HEK293 (cell line): ENCODE results near the gene CAND1.

Experiments
- MZF1 ChIP-seq: fragments of 450-650 bp; formaldehyde crosslinking; IDR thresholded peaks from 2 replicates; pipeline ENCODE4 v1.5.1; 2017; ENCODE audit warnings: missing biosample characterization, missing genetic modification characterization, borderline replicate concordance
- SP7 ChIP-seq: fragments of 450-650 bp; formaldehyde crosslinking; IDR thresholded peaks from 2 replicates; pipeline ENCODE4 v1.5.1; 2016; ENCODE audit warnings: missing biosample characterization, missing genetic modification characterization
- TCF7L2 ChIP-seq: IDR thresholded peaks from 2 replicates; pipeline ENCODE4 v1.6.1; 2011; ENCODE audit warnings: low read depth, mild to moderate bottlenecking, inconsistent platforms, low read length, moderate library complexity, borderline replicate concordance
- ZNF114 ChIP-seq: fragments of 450-650 bp; formaldehyde crosslinking; IDR thresholded peaks from 2 replicates; pipeline ENCODE4 v1.5.0; 2017; ENCODE audit warnings: missing biosample characterization, missing genetic modification characterization
- ZNF24 ChIP-seq: fragments of 450-650 bp; formaldehyde crosslinking; IDR thresholded peaks from 2 replicates; pipeline ENCODE4 v1.5.1; 2016; ENCODE audit warnings: missing biosample characterization, missing genetic modification characterization
- ZNF274 ChIP-seq, 2 experiments: fragments of 200-500 bp in 1 of 2; fragments of 450-650 bp in 1 of 2; sonication (Bioruptor generic) in 1 of 2; formaldehyde crosslinking in 1 of 2; IDR thresholded peaks; 2 replicates each; pipeline versions ENCODE4 v1.5.1 to v1.6.1; 2014 to 2016; ENCODE audit warnings: borderline replicate concordance in 1 of 2, inconsistent platforms in 1 of 2, low read length in 1 of 2, missing biosample characterization in 1 of 2, missing genetic modification characterization in 1 of 2
- ZNF426 ChIP-seq: fragments of 450-650 bp; formaldehyde crosslinking; IDR thresholded peaks from 2 replicates; pipeline ENCODE4 v1.5.1; 2017; ENCODE audit warnings: missing biosample characterization, missing genetic modification characterization, mild to moderate bottlenecking, inconsistent platforms, moderate library complexity
- ZNF521 ChIP-seq: fragments of 450-650 bp; formaldehyde crosslinking; IDR thresholded peaks from 2 replicates; pipeline ENCODE4 v1.5.1; 2017; ENCODE audit warnings: missing biosample characterization, mild to moderate bottlenecking, missing genetic modification characterization
- ZNF548 ChIP-seq: fragments of 450-650 bp; formaldehyde crosslinking; IDR thresholded peaks from 2 replicates; pipeline ENCODE4 v1.5.1; 2016; ENCODE audit warnings: missing biosample characterization, missing genetic modification characterization
- TF ChIP-seq, protein P1 (sequence below): fragments of 450-650 bp; formaldehyde crosslinking; IDR thresholded peaks from 2 replicates; pipeline ENCODE4 v1.5.1; 2017; ENCODE audit warnings: missing biosample characterization, missing genetic modification characterization
- TF ChIP-seq, protein P2 (sequence below): fragments of 450-650 bp; formaldehyde crosslinking; IDR thresholded peaks from 2 replicates; pipeline ENCODE4 v1.5.1; 2017; ENCODE audit warnings: missing biosample characterization, missing genetic modification characterization
- TF ChIP-seq, protein P3 (sequence below): fragments of 450-650 bp; formaldehyde crosslinking; IDR thresholded peaks from 2 replicates; pipeline ENCODE4 v1.5.1; 2016; ENCODE audit warnings: missing biosample characterization, missing genetic modification characterization, borderline replicate concordance
- TF ChIP-seq, protein P4 (sequence below): fragments of 450-650 bp; formaldehyde crosslinking; IDR thresholded peaks from 2 replicates; pipeline ENCODE4 v1.5.1; 2016; ENCODE audit warnings: missing biosample characterization, missing genetic modification characterization
- TF ChIP-seq, protein P5 (sequence below): fragments of 450-650 bp; formaldehyde crosslinking; IDR thresholded peaks from 2 replicates; pipeline ENCODE4 v1.5.1; 2017; ENCODE audit warnings: missing biosample characterization, missing genetic modification characterization
- TF ChIP-seq, protein P6 (sequence below): fragments of 450-650 bp; formaldehyde crosslinking; IDR thresholded peaks from 2 replicates; pipeline ENCODE4 v1.5.1; 2016; ENCODE audit warnings: missing biosample characterization, missing genetic modification characterization

Gene CAND1

DNA sequence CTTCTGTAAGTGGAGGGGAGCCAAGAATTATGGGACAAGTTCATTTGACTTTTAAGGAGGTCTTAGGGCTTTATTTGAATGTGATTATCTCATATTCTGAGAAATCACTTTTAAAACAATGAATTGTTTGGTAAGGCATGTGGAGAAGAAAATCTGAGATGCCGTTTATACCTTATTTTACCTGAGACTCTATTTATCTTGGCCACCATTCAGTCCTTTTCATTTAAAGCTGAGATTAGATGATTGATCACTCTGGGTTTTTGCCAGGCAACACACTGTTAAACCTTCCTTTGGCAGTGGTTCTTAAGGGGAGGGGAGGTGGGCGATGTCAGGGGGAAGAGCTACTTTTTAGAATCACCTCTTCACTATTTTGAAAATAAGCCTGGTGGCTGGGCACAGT is 11.4 kb downstream of the CAND1 start (continued):
- TF ChIP-seq SP7 (tag by site-specific recombination) (no peak), MZF1 (tag by site-specific recombination) (no peak), ZNF426 (no peak), ZNF274 (IDR thresholded peaks at IDR 0.05; ENCODE audit: low read length) (no peak), ZNF274 (tag by site-specific recombination; IDR thresholded peaks at IDR 0.05; ENCODE audit: borderline replicate concordance) (no peak), ZNF548 (no peak), ZNF114 (no peak), ZNF521 (tag by site-specific recombination) (no peak), TCF7L2 (no peak), ZNF24 (no peak)
- TF ChIP-seq, protein P1, sequence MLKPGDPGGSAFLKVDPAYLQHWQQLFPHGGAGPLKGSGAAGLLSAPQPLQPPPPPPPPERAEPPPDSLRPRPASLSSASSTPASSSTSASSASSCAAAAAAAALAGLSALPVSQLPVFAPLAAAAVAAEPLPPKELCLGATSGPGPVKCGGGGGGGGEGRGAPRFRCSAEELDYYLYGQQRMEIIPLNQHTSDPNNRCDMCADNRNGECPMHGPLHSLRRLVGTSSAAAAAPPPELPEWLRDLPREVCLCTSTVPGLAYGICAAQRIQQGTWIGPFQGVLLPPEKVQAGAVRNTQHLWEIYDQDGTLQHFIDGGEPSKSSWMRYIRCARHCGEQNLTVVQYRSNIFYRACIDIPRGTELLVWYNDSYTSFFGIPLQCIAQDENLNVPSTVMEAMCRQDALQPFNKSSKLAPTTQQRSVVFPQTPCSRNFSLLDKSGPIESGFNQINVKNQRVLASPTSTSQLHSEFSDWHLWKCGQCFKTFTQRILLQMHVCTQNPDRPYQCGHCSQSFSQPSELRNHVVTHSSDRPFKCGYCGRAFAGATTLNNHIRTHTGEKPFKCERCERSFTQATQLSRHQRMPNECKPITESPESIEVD (tag by site-specific recombination), result peak; percentile 91
- TF ChIP-seq, protein P2, sequence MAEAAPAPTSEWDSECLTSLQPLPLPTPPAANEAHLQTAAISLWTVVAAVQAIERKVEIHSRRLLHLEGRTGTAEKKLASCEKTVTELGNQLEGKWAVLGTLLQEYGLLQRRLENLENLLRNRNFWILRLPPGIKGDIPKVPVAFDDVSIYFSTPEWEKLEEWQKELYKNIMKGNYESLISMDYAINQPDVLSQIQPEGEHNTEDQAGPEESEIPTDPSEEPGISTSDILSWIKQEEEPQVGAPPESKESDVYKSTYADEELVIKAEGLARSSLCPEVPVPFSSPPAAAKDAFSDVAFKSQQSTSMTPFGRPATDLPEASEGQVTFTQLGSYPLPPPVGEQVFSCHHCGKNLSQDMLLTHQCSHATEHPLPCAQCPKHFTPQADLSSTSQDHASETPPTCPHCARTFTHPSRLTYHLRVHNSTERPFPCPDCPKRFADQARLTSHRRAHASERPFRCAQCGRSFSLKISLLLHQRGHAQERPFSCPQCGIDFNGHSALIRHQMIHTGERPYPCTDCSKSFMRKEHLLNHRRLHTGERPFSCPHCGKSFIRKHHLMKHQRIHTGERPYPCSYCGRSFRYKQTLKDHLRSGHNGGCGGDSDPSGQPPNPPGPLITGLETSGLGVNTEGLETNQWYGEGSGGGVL (tag by site-specific recombination), result no peak
- TF ChIP-seq, protein P3, sequence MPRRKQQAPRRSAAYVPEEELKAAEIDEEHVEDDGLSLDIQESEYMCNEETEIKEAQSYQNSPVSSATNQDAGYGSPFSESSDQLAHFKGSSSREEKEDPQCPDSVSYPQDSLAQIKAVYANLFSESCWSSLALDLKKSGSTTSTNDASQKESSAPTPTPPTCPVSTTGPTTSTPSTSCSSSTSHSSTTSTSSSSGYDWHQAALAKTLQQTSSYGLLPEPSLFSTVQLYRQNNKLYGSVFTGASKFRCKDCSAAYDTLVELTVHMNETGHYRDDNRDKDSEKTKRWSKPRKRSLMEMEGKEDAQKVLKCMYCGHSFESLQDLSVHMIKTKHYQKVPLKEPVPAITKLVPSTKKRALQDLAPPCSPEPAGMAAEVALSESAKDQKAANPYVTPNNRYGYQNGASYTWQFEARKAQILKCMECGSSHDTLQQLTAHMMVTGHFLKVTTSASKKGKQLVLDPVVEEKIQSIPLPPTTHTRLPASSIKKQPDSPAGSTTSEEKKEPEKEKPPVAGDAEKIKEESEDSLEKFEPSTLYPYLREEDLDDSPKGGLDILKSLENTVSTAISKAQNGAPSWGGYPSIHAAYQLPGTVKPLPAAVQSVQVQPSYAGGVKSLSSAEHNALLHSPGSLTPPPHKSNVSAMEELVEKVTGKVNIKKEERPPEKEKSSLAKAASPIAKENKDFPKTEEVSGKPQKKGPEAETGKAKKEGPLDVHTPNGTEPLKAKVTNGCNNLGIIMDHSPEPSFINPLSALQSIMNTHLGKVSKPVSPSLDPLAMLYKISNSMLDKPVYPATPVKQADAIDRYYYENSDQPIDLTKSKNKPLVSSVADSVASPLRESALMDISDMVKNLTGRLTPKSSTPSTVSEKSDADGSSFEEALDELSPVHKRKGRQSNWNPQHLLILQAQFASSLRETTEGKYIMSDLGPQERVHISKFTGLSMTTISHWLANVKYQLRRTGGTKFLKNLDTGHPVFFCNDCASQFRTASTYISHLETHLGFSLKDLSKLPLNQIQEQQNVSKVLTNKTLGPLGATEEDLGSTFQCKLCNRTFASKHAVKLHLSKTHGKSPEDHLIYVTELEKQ (tag by site-specific recombination), result no peak
- TF ChIP-seq, protein P4, sequence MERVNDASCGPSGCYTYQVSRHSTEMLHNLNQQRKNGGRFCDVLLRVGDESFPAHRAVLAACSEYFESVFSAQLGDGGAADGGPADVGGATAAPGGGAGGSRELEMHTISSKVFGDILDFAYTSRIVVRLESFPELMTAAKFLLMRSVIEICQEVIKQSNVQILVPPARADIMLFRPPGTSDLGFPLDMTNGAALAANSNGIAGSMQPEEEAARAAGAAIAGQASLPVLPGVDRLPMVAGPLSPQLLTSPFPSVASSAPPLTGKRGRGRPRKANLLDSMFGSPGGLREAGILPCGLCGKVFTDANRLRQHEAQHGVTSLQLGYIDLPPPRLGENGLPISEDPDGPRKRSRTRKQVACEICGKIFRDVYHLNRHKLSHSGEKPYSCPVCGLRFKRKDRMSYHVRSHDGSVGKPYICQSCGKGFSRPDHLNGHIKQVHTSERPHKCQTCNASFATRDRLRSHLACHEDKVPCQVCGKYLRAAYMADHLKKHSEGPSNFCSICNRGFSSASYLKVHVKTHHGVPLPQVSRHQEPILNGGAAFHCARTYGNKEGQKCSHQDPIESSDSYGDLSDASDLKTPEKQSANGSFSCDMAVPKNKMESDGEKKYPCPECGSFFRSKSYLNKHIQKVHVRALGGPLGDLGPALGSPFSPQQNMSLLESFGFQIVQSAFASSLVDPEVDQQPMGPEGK (tag by site-specific recombination), result no peak
- TF ChIP-seq, protein P5, sequence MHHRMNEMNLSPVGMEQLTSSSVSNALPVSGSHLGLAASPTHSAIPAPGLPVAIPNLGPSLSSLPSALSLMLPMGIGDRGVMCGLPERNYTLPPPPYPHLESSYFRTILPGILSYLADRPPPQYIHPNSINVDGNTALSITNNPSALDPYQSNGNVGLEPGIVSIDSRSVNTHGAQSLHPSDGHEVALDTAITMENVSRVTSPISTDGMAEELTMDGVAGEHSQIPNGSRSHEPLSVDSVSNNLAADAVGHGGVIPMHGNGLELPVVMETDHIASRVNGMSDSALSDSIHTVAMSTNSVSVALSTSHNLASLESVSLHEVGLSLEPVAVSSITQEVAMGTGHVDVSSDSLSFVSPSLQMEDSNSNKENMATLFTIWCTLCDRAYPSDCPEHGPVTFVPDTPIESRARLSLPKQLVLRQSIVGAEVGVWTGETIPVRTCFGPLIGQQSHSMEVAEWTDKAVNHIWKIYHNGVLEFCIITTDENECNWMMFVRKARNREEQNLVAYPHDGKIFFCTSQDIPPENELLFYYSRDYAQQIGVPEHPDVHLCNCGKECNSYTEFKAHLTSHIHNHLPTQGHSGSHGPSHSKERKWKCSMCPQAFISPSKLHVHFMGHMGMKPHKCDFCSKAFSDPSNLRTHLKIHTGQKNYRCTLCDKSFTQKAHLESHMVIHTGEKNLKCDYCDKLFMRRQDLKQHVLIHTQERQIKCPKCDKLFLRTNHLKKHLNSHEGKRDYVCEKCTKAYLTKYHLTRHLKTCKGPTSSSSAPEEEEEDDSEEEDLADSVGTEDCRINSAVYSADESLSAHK, result no peak
- TF ChIP-seq, protein P6, sequence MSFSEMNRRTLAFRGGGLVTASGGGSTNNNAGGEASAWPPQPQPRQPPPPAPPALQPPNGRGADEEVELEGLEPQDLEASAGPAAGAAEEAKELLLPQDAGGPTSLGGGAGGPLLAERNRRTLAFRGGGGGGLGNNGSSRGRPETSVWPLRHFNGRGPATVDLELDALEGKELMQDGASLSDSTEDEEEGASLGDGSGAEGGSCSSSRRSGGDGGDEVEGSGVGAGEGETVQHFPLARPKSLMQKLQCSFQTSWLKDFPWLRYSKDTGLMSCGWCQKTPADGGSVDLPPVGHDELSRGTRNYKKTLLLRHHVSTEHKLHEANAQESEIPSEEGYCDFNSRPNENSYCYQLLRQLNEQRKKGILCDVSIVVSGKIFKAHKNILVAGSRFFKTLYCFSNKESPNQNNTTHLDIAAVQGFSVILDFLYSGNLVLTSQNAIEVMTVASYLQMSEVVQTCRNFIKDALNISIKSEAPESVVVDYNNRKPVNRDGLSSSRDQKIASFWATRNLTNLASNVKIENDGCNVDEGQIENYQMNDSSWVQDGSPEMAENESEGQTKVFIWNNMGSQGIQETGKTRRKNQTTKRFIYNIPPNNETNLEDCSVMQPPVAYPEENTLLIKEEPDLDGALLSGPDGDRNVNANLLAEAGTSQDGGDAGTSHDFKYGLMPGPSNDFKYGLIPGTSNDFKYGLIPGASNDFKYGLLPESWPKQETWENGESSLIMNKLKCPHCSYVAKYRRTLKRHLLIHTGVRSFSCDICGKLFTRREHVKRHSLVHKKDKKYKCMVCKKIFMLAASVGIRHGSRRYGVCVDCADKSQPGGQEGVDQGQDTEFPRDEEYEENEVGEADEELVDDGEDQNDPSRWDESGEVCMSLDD (tag by site-specific recombination), result no peak
